ENCODE measurements around the gene CSGALNACT2. TPM values are rescaled to one million over a fixed set of nuclear protein-coding genes. Genes with fewer than 3 reads are reported as not detected.

The CSGALNACT2 gene
- total RNA-seq, 1 experiment from 2014 or later: 5.1 TPM

DNA sequence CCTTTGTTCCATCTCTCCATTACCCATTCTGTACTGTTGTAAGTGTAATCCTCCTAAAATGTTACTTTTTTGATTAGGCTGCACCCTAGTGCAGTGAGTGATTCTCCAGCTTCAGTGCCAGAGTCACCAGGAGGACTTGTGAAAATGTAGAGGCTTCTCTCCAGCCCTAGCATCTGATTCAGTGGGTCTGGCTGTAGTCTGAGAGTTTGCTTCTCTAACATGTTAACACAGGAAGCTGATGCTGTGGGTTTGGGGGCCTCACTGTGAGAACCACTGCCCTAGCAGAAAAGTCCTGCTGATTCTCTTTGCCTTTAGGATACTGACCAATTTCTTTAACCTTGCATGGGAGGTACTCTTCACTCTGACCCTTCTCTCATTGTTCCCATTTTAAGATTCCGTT lies 24.4 kb downstream of the CSGALNACT2 start (continued):
- TF ChIP-seq, protein P1, sequence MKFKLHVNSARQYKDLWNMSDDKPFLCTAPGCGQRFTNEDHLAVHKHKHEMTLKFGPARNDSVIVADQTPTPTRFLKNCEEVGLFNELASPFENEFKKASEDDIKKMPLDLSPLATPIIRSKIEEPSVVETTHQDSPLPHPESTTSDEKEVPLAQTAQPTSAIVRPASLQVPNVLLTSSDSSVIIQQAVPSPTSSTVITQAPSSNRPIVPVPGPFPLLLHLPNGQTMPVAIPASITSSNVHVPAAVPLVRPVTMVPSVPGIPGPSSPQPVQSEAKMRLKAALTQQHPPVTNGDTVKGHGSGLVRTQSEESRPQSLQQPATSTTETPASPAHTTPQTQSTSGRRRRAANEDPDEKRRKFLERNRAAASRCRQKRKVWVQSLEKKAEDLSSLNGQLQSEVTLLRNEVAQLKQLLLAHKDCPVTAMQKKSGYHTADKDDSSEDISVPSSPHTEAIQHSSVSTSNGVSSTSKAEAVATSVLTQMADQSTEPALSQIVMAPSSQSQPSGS (CRISPR knock-in tag; IDR thresholded peaks at IDR 0.05; ENCODE audit: borderline replicate concordance, low read depth): no peak
- TF ChIP-seq, protein P2, sequence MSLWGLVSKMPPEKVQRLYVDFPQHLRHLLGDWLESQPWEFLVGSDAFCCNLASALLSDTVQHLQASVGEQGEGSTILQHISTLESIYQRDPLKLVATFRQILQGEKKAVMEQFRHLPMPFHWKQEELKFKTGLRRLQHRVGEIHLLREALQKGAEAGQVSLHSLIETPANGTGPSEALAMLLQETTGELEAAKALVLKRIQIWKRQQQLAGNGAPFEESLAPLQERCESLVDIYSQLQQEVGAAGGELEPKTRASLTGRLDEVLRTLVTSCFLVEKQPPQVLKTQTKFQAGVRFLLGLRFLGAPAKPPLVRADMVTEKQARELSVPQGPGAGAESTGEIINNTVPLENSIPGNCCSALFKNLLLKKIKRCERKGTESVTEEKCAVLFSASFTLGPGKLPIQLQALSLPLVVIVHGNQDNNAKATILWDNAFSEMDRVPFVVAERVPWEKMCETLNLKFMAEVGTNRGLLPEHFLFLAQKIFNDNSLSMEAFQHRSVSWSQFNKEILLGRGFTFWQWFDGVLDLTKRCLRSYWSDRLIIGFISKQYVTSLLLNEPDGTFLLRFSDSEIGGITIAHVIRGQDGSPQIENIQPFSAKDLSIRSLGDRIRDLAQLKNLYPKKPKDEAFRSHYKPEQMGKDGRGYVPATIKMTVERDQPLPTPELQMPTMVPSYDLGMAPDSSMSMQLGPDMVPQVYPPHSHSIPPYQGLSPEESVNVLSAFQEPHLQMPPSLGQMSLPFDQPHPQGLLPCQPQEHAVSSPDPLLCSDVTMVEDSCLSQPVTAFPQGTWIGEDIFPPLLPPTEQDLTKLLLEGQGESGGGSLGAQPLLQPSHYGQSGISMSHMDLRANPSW (CRISPR knock-in tag; conservative IDR thresholded peaks at IDR 0.05; ENCODE audit: low read depth): no peak
- TF ChIP-seq, protein P3, sequence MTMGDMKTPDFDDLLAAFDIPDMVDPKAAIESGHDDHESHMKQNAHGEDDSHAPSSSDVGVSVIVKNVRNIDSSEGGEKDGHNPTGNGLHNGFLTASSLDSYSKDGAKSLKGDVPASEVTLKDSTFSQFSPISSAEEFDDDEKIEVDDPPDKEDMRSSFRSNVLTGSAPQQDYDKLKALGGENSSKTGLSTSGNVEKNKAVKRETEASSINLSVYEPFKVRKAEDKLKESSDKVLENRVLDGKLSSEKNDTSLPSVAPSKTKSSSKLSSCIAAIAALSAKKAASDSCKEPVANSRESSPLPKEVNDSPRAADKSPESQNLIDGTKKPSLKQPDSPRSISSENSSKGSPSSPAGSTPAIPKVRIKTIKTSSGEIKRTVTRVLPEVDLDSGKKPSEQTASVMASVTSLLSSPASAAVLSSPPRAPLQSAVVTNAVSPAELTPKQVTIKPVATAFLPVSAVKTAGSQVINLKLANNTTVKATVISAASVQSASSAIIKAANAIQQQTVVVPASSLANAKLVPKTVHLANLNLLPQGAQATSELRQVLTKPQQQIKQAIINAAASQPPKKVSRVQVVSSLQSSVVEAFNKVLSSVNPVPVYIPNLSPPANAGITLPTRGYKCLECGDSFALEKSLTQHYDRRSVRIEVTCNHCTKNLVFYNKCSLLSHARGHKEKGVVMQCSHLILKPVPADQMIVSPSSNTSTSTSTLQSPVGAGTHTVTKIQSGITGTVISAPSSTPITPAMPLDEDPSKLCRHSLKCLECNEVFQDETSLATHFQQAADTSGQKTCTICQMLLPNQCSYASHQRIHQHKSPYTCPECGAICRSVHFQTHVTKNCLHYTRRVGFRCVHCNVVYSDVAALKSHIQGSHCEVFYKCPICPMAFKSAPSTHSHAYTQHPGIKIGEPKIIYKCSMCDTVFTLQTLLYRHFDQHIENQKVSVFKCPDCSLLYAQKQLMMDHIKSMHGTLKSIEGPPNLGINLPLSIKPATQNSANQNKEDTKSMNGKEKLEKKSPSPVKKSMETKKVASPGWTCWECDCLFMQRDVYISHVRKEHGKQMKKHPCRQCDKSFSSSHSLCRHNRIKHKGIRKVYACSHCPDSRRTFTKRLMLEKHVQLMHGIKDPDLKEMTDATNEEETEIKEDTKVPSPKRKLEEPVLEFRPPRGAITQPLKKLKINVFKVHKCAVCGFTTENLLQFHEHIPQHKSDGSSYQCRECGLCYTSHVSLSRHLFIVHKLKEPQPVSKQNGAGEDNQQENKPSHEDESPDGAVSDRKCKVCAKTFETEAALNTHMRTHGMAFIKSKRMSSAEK (CRISPR knock-in tag; IDR thresholded peaks at IDR 0.05; ENCODE audit: borderline replicate concordance): no peak
- TF ChIP-seq, protein P4, sequence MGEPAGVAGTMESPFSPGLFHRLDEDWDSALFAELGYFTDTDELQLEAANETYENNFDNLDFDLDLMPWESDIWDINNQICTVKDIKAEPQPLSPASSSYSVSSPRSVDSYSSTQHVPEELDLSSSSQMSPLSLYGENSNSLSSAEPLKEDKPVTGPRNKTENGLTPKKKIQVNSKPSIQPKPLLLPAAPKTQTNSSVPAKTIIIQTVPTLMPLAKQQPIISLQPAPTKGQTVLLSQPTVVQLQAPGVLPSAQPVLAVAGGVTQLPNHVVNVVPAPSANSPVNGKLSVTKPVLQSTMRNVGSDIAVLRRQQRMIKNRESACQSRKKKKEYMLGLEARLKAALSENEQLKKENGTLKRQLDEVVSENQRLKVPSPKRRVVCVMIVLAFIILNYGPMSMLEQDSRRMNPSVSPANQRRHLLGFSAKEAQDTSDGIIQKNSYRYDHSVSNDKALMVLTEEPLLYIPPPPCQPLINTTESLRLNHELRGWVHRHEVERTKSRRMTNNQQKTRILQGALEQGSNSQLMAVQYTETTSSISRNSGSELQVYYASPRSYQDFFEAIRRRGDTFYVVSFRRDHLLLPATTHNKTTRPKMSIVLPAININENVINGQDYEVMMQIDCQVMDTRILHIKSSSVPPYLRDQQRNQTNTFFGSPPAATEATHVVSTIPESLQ (CRISPR knock-in tag; IDR thresholded peaks at IDR 0.05): no peak
- TF ChIP-seq, protein P5, sequence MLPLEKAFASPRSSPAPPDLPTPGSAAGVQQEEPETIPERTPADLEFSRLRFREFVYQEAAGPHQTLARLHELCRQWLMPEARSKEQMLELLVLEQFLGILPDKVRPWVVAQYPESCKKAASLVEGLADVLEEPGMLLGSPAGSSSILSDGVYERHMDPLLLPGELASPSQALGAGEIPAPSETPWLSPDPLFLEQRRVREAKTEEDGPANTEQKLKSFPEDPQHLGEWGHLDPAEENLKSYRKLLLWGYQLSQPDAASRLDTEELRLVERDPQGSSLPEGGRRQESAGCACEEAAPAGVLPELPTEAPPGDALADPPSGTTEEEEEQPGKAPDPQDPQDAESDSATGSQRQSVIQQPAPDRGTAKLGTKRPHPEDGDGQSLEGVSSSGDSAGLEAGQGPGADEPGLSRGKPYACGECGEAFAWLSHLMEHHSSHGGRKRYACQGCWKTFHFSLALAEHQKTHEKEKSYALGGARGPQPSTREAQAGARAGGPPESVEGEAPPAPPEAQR (CRISPR knock-in tag; IDR thresholded peaks at IDR 0.05): no peak
- TF ChIP-seq TCF7 (CRISPR knock-in tag; IDR thresholded peaks at IDR 0.05; ENCODE audit: low read depth) (no peak), MYBL2 (CRISPR knock-in tag; IDR thresholded peaks at IDR 0.05) (no peak)
- TF ChIP-seq, protein P6, sequence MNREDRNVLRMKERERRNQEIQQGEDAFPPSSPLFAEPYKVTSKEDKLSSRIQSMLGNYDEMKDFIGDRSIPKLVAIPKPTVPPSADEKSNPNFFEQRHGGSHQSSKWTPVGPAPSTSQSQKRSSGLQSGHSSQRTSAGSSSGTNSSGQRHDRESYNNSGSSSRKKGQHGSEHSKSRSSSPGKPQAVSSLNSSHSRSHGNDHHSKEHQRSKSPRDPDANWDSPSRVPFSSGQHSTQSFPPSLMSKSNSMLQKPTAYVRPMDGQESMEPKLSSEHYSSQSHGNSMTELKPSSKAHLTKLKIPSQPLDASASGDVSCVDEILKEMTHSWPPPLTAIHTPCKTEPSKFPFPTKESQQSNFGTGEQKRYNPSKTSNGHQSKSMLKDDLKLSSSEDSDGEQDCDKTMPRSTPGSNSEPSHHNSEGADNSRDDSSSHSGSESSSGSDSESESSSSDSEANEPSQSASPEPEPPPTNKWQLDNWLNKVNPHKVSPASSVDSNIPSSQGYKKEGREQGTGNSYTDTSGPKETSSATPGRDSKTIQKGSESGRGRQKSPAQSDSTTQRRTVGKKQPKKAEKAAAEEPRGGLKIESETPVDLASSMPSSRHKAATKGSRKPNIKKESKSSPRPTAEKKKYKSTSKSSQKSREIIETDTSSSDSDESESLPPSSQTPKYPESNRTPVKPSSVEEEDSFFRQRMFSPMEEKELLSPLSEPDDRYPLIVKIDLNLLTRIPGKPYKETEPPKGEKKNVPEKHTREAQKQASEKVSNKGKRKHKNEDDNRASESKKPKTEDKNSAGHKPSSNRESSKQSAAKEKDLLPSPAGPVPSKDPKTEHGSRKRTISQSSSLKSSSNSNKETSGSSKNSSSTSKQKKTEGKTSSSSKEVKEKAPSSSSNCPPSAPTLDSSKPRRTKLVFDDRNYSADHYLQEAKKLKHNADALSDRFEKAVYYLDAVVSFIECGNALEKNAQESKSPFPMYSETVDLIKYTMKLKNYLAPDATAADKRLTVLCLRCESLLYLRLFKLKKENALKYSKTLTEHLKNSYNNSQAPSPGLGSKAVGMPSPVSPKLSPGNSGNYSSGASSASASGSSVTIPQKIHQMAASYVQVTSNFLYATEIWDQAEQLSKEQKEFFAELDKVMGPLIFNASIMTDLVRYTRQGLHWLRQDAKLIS (CRISPR knock-in tag; IDR thresholded peaks at IDR 0.05; ENCODE audit: borderline replicate concordance): no peak
